Embryonic facial prominence (tissue), 1 donor: ENCODE measurements around the gene CRB2.
A peak's percentile ranks its signal among the peaks of the same experiment; 100 is the strongest.
"Not testable (repeated sequence)": the region's sequence is repeated elsewhere in the genome, so short reads cannot be mapped to it uniquely, and the experiment has no call there.

Experiments
- DNase-seq: peaks from one replicate; pipeline ENCODE4 v3.0.0-alpha.2; 2016; ENCODE audit errors: extremely low spot score

Gene CRB2

DNA sequence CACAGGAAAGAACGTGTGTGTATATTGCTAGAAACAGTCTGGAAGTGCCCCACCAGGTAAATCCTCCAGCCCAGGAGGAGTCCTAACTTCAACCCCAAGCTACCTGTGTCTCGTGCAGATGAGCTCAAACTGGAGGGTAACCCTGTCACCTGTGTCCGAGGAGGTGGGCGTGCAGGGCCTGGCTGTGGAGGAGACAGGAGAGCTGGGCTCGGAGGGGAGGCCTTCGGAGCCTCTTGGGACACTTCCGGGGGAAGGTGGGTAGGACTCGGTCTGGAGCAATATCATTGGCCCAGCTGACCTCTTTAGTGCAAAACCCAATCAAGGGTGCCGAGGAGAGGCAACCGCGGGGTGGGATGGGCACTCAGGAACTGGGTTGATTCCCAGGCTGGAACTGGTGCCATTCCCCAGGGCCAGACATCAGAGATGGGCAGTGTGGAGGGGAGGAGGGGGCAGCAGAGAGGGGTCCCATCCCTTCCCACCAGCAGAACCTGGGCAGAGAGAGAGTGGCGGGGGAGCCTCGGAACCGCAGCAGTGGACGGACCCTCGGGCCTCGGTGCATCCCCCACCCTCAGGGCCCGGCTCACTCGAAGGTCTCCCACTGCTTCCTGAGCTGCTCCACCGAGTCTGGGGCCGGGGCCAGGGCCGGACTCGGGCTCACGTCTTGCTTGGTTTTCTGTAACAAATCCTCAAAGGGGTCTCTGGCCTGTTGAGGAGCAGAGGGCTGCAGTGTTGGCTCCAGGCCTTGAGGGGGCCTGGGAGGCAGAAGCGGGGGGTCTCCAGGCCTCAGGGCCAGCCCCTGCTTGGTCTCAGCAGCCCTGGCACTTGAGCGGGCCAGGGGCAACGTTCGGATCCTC is 25.1 kb downstream of the CRB2 start:
- DNase-seq: no peak

DNA sequence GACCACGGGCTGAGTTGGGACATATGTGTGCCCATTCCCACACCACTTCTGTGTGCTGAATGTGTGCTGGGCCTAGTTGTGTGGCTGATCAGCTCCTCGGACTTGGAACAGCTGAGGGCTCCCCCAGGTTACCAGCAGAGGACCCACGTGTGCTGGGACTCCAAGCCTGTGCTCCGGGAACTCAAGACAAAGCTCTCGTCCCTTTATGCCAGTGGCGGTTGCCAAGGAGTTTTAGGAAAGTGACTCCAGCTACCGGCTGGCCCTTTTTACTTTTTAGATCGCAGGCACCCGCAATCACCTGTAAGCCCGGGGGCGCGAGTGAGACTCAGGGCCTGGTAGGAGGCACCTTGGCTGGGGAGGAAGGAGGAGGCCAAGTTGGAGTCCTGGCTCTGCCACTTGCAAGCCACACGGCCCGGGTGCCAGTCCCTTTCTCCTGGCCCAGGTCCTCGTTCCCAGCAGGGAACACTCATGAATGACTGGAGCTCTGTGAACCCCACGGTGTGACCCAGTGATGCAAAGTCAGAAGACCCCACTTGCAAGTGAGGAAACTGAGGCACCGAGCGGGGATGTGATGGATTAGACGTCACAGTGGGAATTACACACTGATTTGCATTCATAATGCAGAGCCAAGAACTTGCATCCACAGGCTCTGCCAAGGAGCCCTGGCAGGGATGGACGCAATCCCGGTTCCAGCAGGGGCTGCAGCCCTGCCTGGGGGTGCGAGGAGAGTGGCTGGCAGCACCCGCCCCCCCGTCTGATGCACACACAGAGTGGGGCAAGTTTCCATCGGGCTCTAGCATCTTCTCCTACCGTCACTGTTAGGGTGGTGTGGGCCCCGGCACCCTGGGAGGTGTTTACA is 26.9 kb downstream of the CRB2 start:
- no peak for DNase-seq

DNA sequence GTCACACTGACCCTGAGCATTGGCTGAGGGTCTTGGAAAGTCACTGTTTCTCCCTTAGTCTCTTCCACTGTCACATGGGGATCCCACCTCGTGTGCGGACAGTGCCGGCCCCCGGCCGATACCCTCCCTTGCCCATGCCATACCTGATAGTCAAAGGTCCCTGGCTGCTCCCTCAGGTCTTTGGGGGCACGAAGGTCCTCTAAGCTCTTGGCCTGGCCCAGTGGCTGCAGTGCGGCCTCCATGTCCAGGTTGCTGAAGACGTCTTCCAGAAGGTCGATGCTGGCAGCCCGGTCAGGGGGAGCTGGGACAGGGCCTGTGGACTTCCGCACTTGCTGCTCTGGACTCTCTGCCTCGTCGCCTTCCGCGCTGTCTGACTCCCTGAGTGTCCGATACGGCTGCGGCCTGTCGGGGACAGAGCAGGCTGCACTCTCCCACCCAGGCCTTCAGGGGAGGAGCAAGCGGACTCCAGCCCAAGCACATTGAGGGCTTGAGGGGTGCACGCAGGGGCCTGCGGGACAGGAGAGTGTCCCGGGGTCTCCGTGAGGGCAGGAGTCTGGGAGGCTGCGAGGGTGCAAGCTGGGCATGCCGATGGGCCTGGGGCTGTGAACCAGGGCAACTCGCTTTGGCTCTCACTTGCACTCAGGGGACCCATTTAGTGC is 27.6 kb downstream of the CRB2 start:
- DNase-seq: no peak

GRCh38 chr9:123387686-123388085 is 31.7 kb downstream of the CRB2 start:
- no peak for DNase-seq

GRCh38 chr9:123389070-123389469 is 33.1 kb downstream of the CRB2 start:
- DNase-seq: no peak

GRCh38 chr9:123389698-123390097 is 33.7 kb downstream of the CRB2 start:
- no peak for DNase-seq

GRCh38 chr9:123390337-123391135 is 34.5 kb downstream of the CRB2 start:
- DNase-seq: no peak

- DNase-seq: no peak
Observed at GRCh38 chr9:123391233-123391632, 35.2 kb downstream of the CRB2 start.

DNA sequence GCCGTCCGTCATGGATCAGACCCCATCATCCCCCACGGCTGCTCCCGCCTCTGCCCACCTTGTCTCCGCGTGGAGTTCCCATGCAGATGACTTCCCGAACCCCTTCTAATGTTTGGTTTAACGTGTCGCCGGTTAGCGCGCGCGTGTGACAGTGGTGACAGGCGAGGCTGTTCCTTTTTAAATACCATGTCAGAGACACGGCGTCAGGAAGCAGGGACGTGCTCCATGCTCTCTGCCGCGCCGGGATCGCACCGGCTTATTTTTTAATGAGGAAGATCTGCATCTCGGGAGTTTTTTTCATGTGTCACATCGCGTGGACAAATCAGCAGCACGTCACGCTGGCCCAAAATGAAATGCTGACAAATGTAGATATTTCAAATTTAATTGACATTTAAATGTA is 35.9 kb downstream of the CRB2 start:
- DNase-seq: no peak

DNA sequence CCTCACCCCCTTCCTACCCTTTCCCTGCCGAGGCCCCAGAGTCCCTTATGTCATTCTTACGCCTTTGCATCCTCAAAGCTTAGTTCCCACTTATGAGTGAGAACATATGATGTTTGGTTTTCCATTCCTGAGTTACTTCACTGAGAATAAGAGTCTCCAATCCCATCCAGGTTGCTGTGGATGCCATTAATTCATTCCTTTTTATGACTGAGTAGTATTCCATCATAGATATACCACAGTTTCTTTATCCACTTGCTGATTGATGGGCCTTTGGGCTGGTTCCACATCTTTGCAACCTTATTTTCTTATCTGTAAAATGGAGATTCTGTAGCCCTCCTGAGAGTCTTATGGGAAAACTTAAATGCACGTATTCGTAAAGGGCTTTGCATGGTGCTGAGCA is 36.8 kb downstream of the CRB2 start:
- no peak for DNase-seq

- DNase-seq: no peak
Observed at GRCh38 chr9:123394291-123395235, 38.6 kb downstream of the CRB2 start.

DNA sequence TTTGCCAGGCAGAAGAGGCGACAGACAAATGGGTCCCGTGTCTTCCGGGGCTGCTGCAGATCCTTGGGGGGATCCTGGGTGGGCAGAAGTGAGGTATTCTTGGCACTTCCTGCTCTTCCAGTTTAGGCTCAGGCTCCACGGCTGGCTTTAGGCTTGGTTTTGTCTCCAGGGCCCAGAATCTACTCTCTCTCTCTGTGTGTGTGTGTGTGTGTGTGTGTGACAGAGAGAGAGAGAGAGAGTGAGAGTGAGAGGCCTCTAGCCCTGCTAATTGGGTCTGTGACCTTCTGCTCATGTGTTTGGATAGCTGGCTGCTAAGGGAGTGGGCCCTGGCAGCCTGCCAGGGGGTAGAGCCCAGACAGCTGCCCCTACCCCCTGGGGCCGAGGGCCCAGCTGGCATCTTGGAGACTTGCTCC is 39.3 kb downstream of the CRB2 start:
- no peak for DNase-seq

DNA sequence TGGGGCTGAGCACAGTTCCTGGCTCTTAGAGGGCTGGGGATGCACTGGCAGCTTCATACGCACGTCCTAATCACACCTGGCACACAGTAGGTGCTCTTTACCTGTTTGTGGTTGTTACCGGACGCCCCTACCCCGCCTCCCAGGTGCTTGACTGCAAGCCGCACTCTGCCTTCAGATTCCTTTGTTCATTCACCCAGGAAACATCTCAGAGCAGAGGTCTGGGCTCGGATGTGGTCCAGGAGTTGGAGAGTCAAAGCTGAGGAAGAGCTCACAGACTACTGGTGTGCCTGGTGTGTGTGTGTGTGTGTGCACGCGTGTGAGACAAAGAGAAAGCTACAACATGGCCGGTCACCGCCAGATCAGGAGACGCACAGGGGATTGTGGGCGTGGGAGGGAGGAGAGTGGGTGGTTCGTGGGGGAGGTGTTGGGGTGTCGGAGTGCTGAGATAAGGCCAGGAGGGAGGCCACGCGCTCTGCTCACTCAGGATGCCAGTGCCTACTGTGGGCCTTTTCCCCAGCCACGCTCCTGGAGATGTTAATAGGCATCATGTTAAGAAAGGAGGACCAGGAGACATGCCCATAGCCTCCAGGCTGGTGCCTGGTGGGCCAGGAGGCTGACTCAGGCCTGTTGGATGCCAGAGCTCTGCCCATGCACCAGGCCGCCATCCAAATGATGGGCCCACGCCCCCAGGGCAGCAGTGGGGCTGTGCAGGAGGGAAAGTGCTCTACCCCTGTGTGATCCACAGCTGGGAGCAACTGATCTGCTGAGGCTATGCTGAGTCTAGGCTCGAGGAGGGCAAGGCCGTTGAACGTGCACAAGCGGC is 39.9 kb downstream of the CRB2 start:
- no peak for DNase-seq

- DNase-seq: no peak
Observed at GRCh38 chr9:123397975-123398374, 42.0 kb downstream of the CRB2 start.

DNA sequence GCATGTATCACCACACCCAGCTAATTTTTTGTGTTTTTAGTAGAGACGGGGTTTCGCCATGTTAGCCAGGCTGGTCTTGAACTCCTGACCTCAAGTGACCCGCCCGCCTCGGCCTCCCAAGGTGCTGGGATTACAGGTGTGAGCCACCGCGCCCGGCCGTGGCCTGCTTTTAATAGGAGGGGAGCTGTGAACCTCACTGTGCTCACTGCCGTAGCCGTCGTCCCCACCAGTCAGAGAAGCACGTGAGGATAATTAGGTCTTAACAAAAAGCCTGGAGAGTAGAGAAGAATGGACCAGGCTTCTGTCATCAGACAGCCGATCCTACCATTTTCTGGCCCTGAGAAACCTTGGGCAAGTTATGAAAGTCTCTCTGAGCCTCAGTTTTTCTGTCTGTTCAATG is 42.9 kb downstream of the CRB2 start:
- not testable (repeated sequence) for DNase-seq

DNA sequence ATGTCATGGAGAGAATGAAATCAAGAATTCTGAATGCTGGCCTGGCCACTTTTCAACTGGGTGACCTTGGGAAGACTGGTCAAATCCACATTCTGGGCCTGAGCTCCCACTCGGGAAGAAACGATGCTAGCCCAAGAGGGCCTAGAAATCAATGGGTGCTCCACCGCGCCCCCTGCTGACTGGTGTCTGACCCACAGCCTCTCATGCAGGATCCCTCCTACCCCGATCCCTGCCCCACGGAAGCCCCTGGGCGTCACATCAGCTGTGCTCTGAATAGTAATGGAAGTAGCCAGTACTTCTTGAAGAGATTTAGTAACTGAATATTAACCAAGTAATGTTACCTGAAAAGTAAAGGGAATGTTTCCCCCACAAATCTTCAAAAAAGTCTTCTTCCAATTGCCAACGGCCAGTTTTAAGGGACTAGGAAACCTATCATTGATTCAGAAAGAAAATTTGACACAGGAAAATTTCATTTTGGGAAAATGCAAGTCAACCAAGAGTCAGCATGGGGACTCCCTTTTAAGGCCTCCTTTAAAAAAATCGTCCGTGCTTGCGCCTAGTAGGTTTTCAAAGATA is 43.9 kb downstream of the CRB2 start:
- no peak for DNase-seq

DNA sequence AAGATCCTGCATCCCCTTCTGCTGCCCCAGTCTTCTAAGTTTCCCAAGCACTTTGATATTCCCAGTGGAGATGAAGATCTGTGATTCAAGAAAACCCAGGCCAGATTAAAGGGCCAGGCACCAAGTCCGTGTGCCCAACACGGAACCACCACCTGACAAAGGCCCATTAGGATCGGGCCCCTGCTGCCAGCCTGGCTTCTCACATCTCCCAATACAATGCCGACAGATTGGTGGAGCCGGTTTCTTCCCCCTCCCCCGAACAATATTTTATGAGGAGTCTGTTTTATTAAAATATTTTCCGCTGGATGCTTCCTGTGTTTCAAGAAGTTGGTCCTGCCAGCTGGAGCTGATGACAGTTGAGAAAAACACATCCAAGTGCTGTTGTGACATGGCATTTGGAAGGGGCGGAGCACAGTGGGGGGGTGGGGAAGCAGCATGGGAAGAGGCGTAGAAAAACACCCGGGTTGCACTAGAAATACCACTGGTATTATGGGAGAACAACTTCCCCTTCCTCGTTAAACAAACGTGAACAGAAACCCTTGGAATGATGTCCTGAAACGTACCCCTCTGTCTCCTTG is 45.0 kb downstream of the CRB2 start:
- no peak for DNase-seq

DNA sequence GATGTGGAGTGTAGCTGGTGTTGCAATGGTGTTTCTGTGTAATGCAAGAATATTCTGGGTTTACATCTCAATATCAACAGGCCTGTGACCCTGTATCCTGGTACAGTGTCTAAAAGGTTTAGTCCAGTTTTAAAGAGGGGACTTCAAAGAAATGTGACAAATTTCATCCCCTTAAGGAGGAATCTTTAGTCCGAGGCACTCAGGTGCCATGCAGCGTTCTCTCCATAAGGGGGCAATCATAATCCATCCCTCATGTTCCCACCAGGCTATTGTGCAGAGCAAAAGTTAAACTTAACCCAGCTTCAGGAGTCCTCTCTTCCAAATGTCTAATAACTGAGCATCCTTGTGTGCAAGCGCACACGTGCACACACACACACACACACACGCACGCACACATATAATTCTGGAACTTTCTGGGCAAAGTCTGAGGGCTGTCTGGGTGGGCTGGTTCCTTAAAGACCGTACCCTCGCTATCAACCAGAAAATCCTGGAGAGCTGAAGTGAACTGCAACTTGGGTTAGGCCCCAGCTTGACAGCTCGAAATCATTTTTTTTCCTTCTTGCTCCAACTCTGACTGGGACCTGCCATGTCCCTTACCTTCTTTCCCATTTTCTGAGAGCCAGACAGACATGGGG is 46.0 kb downstream of the CRB2 start:
- peak; percentile 66 for DNase-seq
